ENCODE results near the gene RCAN3. TPM values are rescaled to one million over a fixed set of nuclear protein-coding genes. Genes with fewer than 3 reads are reported as not detected.

Gene RCAN3
- total RNA-seq, 1 donor from 2014 or later = 17.6 TPM

DNA sequence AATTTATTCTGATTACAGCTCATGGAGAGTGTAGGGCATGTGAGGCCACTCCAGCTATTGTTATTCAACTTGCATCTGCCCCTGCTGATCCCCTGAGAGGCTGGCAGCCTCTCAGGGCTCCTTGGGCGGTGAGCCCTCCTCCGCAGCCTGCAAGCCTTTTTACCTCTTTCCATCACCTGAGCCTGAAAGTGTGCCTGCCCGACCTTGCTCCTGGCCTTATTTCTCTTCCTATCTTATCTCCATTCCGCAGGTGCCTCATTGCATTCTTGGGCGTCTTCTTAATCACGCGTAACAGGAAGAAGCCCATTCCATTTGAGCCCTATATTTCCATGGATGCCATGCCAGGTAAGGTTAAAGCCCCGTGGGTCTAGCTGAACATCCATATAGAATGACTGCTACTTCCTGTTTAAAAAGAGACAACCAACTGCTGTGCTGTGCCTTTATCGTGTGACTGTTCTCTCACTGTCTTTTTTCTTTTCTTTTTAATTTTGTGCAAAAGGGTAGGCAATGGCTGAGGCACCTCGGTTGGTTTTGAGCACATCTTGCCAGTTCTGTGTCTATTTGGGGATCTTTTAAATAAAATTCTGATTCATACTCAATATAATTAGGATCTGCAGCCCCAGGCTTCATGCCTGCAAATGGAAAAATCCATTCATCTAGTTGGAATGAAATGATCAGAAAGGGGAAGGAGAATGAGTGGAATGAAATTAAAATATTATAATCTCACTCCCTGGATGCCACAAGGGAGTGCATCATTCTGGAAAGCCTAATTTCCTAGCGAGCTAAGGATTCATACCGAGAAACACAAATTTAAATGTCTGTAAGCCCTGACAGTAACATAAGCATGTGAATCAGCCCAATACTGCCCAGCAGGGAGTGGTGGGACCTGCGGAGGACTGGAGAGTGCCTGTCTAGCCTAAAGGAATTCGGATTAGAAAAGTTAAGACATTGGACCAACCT, 38.6 kb upstream of the RCAN3 start:
- no peak for DNase-seq (ENCODE audit: low read depth)
- no peak for TF ChIP-seq CTCF (conservative IDR thresholded peaks at IDR 0.05; ENCODE audit: low read depth, low read length)
- H3K4me3 ChIP-seq (ENCODE audit: low read depth, low read length) = no peak overlapping the region

- no peak overlapping the region for H3K4me3 ChIP-seq (ENCODE audit: low read depth, low read length)
- no peak for TF ChIP-seq CTCF (conservative IDR thresholded peaks at IDR 0.05; ENCODE audit: low read depth, low read length)
- DNase-seq (ENCODE audit: low read depth) = no peak
Observed at GRCh38 chr1:24465099-24465498, 37.5 kb upstream of the RCAN3 start.

GRCh38 chr1:24465638-24466037, 37.0 kb upstream of the RCAN3 start:
- TF ChIP-seq CTCF (conservative IDR thresholded peaks at IDR 0.05; ENCODE audit: low read depth, low read length) = no peak
- no peak for DNase-seq (ENCODE audit: low read depth)
- no peak overlapping the region for H3K4me3 ChIP-seq (ENCODE audit: low read depth, low read length)

DNA sequence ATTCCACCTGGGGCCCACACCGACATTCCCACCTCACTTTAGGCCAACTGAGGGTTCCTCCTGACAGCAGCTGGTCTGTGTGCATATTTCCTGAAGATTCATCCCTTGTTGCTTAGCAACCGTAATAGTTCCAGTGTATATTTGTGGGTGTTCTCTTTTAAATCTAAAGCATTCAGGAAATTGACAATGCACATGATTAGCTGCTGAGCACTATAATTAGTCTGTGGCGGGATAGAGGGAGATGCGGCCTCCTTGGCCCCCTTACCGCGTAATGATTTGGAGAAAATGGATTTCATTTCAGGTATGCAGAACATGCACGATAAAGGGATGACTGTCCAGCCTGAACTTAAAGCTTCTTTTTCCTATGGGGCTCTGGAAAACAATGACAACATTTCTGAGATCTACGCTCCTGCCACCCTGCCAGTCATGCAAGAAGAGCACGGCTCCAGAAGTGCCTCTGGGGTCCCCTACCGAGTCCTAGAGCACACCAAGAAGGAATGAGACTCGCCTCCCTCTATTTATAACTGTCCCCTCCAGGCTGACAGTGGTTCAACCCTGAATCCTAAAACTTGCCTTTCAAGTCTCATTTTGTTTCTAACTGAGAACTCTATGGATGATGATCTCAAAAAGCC, 33.8 kb upstream of the RCAN3 start:
- no peak for DNase-seq (ENCODE audit: low read depth)
- no peak overlapping the region for H3K4me3 ChIP-seq (ENCODE audit: low read depth, low read length)
- no peak for TF ChIP-seq CTCF (conservative IDR thresholded peaks at IDR 0.05; ENCODE audit: low read depth, low read length)

DNA sequence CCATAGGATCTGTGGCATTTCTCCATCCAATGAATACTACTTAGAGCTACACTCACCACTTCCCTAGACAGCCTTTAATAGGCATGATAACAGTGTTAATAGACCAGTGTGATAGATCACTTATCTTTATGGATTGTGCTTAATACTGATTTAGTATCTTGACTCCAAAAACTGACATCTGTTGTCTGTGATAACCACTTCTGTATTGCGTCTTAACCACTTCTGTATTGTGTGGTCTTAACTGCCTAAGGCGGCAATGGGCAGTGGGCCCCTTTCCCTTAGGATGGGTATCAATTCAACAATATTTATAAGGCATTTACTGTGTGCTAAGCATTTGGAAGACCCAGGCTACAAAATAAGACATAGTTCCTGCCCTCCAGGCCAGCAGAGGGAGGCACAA, 32.0 kb upstream of the RCAN3 start:
- H3K4me3 ChIP-seq (ENCODE audit: low read depth, low read length) = no peak overlapping the region
- TF ChIP-seq CTCF (conservative IDR thresholded peaks at IDR 0.05; ENCODE audit: low read depth, low read length) = no peak
- no peak for DNase-seq (ENCODE audit: low read depth)

DNA sequence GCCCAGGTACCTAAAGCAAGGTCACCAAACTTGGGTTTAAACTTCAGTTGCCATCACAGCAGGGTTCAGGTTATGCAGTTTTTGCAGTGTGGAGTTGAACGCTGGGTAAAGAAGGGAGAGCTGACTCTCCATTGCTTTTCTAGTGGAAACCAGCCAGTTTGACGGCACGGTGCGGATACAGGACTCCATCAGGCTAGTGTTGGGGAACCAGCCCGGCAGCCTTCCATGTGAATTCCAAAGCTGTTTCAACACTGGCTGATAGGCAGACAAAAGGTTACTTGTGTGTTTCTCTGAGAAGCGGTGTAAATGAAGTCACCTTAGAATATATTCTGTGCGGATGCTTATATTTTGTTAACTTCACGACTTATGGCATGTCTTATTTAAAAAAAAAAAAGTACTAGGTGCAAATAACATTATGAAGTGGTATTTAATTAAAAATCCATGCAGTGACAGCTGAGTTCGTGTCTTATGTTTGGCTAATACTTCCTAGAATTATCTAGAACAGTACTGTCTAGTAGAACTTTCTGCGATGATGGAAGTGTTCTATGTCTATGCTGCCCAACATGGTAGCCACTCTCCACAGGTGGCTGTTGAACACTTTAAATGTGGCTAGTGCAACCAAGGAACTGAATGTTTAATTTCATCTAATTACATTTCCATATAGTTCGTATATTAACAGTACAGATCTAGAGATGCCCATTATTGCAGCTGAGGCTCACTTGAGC, 29.9 kb upstream of the RCAN3 start:
- no peak for DNase-seq (ENCODE audit: low read depth)
- no peak overlapping the region for H3K4me3 ChIP-seq (ENCODE audit: low read depth, low read length)
- TF ChIP-seq CTCF (conservative IDR thresholded peaks at IDR 0.05; ENCODE audit: low read depth, low read length) = no peak
